ENCODE results near the gene RHOV. TPM values are rescaled to one million over a fixed set of nuclear protein-coding genes. Genes with fewer than 3 reads are reported as not detected.
A peak's percentile ranks its signal among the peaks of the same experiment; 100 is the strongest.

RHOV gene
- total RNA-seq, 8 experiments from 2014 or later, result 0.46 to 1.7 (median 0.83) TPM

GRCh38 chr15:40825661-40826422 is 48.2 kb downstream of the RHOV start:
- WGBS, 10 experiments, result 0 to 100% (median 70%) methylated on average over 1 to 5 of the region's 5 CpGs; no CpG with 5 or more reads in 2 of the 10 experiments
- ATAC-seq (replicated peaks in 6 of 8), result peak in 4 of 8 experiments; percentile 21 to 83 (median 53)
- in situ Hi-C loops (cut with MboI; ENCODE audit: low pct_unique_long_range_greater_than_20kb in 2 of 9, low sequenced_read_pairs in 9 of 9, unreplicated experiment in 9 of 9), result no loop called here
- Histone ChIP-seq H3K4me1 (replicated peaks in 1 of 2) (no peaks in the 10 kb centered on the region), H3K4me3 (no peak overlapping the region), H3K27ac (no peak overlapping the region)

- peak in 2 of 8 experiments; percentile 25 to 30 for ATAC-seq (replicated peaks in 6 of 8)
Observed at GRCh38 chr15:40823572-40824343, 50.3 kb downstream of the RHOV start.

More at GRCh38 chr15:40823572-40824343, 50.3 kb downstream of the RHOV start:
- in situ Hi-C loops (cut with MboI; ENCODE audit: low pct_unique_long_range_greater_than_20kb in 2 of 9, low sequenced_read_pairs in 9 of 9, unreplicated experiment in 9 of 9), result no loop called here
- no peaks in the 10 kb centered on the region for H3K4me1 ChIP-seq (replicated peaks in 1 of 2)
- no peak overlapping the region for H3K4me3 ChIP-seq
- H3K27ac ChIP-seq, result no peak overlapping the region
- 14 to 86% (median 67%) methylated on average over 1 of the region's 1 CpG; no CpG with 5 or more reads in 3 of the 10 experiments for WGBS, 10 experiments

Other genes with a start within 250 kb of the RHOV start
- 1 to 10 TPM in 3 of 8 experiments, under 1 TPM in 5; 0.46 to 9.0 (median 0.76) TPM for gene RAD51, start 179.1 kb downstream of the RHOV start, total RNA-seq
- gene RMDN3, start 119.0 kb downstream of the RHOV start, total RNA-seq, result 10 to 100 TPM; 17.6 to 29.3 (median 23.9) TPM
- 10 to 100 TPM in 1 of 8 experiments, 1 to 10 TPM in 7; 1.5 to 26.2 (median 6.2) TPM for gene GCHFR, start 110.2 kb downstream of the RHOV start, total RNA-seq
- 1 to 10 TPM; 1.3 to 4.9 (median 1.7) TPM for gene C15orf62, start 104.3 kb downstream of the RHOV start, total RNA-seq
- 10 to 100 TPM in 6 of 8 experiments, 1 to 10 TPM in 2; 9.4 to 21.2 (median 12.8) TPM for gene ZFYVE19, start 67.1 kb downstream of the RHOV start, total RNA-seq
- gene DNAJC17, start 66.8 kb downstream of the RHOV start, total RNA-seq, result 10 to 100 TPM; 20.3 to 52.5 (median 34.0) TPM
- not detected for gene PPP1R14D, start 45.5 kb downstream of the RHOV start, total RNA-seq
- 1 to 10 TPM in 2 of 8 experiments, under 1 TPM in 6; 0.09 to 1.9 (median 0.37) TPM for gene SPINT1, start 30.2 kb downstream of the RHOV start, total RNA-seq
- 10 to 100 TPM; 12.9 to 24.9 (median 19.3) TPM for gene VPS18, start 20.2 kb upstream of the RHOV start, total RNA-seq
- gene DLL4, start 55.1 kb upstream of the RHOV start, total RNA-seq, result 10 to 100 TPM in 2 of 8 experiments, 1 to 10 TPM in 3, under 1 TPM in 3; 0.40 to 20.2 (median 3.0) TPM
- gene CHAC1, start 79.2 kb upstream of the RHOV start, total RNA-seq, result 10 to 100 TPM in 5 of 8 experiments, 1 to 10 TPM in 3; 2.7 to 70.3 (median 21.4) TPM
- 10 to 100 TPM in 7 of 8 experiments, 1 to 10 TPM in 1; 8.0 to 25.8 (median 11.9) TPM for gene INO80, start 242.0 kb upstream of the RHOV start, total RNA-seq